ENCODE data around the gene ATP11B. TPM values are rescaled to one million over a fixed set of nuclear protein-coding genes. Genes with fewer than 3 reads are reported as not detected.

The ATP11B gene
- total RNA-seq, 1 experiment from 2014 or later, result 77.9 TPM

- peak; percentile 16 for DNase-seq (ENCODE audit: low read depth)
These were observed 116.2 kb downstream of the ATP11B start for GRCh38 chr3:182909318-182910040.

- no peak for DNase-seq (ENCODE audit: low read depth)
These were observed 117.9 kb downstream of the ATP11B start for GRCh38 chr3:182910936-182911781.

- DNase-seq (ENCODE audit: low read depth), result no peak
These were observed 118.4 kb downstream of the ATP11B start for GRCh38 chr3:182911782-182912111.

GRCh38 chr3:182912474-182912873, 119.2 kb downstream of the ATP11B start:
- no peak for DNase-seq (ENCODE audit: low read depth)

GRCh38 chr3:182913889-182914288, 120.6 kb downstream of the ATP11B start:
- DNase-seq (ENCODE audit: low read depth), result no peak

GRCh38 chr3:182914341-182914740, 121.0 kb downstream of the ATP11B start:
- no peak for DNase-seq (ENCODE audit: low read depth)

GRCh38 chr3:182917134-182917533, 123.8 kb downstream of the ATP11B start:
- no peak for DNase-seq (ENCODE audit: low read depth)

GRCh38 chr3:182919866-182920357, 126.6 kb downstream of the ATP11B start:
- no peak for DNase-seq (ENCODE audit: low read depth)

- no peak for DNase-seq (ENCODE audit: low read depth)
These were observed 127.3 kb downstream of the ATP11B start for GRCh38 chr3:182920515-182921084.

- no peak for DNase-seq (ENCODE audit: low read depth)
These were observed 128.5 kb downstream of the ATP11B start for GRCh38 chr3:182921665-182922355.

- DNase-seq (ENCODE audit: low read depth), result peak; percentile 75
These were observed 132.1 kb downstream of the ATP11B start for GRCh38 chr3:182925330-182925943.

GRCh38 chr3:182925944-182926337, 132.6 kb downstream of the ATP11B start:
- DNase-seq (ENCODE audit: low read depth), result no peak

GRCh38 chr3:182935803-182936202, 142.5 kb downstream of the ATP11B start:
- DNase-seq (ENCODE audit: low read depth), result no peak

GRCh38 chr3:182936239-182936917, 143.1 kb downstream of the ATP11B start:
- DNase-seq (ENCODE audit: low read depth), result no peak

GRCh38 chr3:182936918-182937285, 143.6 kb downstream of the ATP11B start:
- no peak for DNase-seq (ENCODE audit: low read depth)

GRCh38 chr3:182937293-182938051, 144.2 kb downstream of the ATP11B start:
- DNase-seq (ENCODE audit: low read depth), result no peak

- no peak for DNase-seq (ENCODE audit: low read depth)
These were observed 147.0 kb downstream of the ATP11B start for GRCh38 chr3:182940266-182940808.

GRCh38 chr3:182941719-182942118, 148.4 kb downstream of the ATP11B start:
- DNase-seq (ENCODE audit: low read depth), result no peak

GRCh38 chr3:182947888-182948287, 154.6 kb downstream of the ATP11B start:
- peak; percentile 11 for DNase-seq (ENCODE audit: low read depth)

- no peak for DNase-seq (ENCODE audit: low read depth)
These were observed 155.0 kb downstream of the ATP11B start for GRCh38 chr3:182948305-182948704.
